Measurements from ENCODE around the gene RAB21.
"Not testable (repeated sequence)": the region's sequence is repeated elsewhere in the genome, so short reads cannot be mapped to it uniquely, and the experiment has no call there.

RAB21 gene

DNA sequence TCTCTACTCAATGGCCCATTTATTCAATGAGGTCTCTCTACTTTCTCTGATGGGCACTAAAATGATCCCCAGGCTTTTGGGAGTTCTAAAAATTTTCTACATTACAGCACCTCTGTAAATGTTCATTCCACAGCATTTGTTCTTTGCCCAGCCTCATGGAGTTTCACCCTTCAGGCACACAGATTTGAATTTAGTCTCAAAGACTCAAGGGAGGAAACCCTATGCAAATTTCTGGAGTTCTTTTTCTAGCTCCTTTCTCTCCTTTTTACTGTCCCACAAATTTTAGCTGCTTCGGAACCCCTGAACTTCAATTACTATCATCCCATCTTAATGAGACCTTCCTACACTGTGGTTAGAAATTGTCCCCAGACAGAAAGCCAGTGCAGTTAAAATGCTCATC is 17.5 kb upstream of the RAB21 start:
- CTCF ChIA-PET, result interaction anchor here (1.1 to 1.2 kb wide), 2 partner anchors 10 to 13 kb away, joined by 3 to 4 read pairs; no protein-coding TSS in a partner anchor
- Mint-ChIP-seq H3K4me1 (no peaks in the 10 kb centered on the region), H3K36me3 (no peaks in the 10 kb centered on the region), H3K27me3 (peaks cover 4% of the 10 kb centered on the region), H3K27ac (no peak overlapping the region), H3K4me3 (no peak overlapping the region), H3K9me3 (no peaks in the 10 kb centered on the region)
- DNase-seq, result no peak

- Mint-ChIP-seq H3K27ac (no peak overlapping the region), H3K9me3 (no peaks in the 10 kb centered on the region), H3K36me3 (no peaks in the 10 kb centered on the region), H3K4me1 (no peaks in the 10 kb centered on the region), H3K4me3 (no peak overlapping the region), H3K27me3 (peaks cover 17% of the 10 kb centered on the region)
- CTCF ChIA-PET, result no interaction called here
- DNase-seq, result no peak
Measured at GRCh38 chr12:71742998-71743397, 11.7 kb upstream of the RAB21 start.

- Mint-ChIP-seq H3K4me3 (no peak overlapping the region), H3K27me3 (peaks cover 33% of the 10 kb centered on the region), H3K36me3 (no peaks in the 10 kb centered on the region), H3K27ac (no peak overlapping the region), H3K4me1 (no peaks in the 10 kb centered on the region), H3K9me3 (no peaks in the 10 kb centered on the region)
- no peak for DNase-seq
- CTCF ChIA-PET, result interaction anchor here (1.1 to 4.8 kb wide), 4 partner anchors 59 to 330 kb away, joined by 3 to 26 read pairs (median 6); partner anchors contain the start of gene TMEM19
Measured at GRCh38 chr12:71744522-71745300, 10.0 kb upstream of the RAB21 start.

DNA sequence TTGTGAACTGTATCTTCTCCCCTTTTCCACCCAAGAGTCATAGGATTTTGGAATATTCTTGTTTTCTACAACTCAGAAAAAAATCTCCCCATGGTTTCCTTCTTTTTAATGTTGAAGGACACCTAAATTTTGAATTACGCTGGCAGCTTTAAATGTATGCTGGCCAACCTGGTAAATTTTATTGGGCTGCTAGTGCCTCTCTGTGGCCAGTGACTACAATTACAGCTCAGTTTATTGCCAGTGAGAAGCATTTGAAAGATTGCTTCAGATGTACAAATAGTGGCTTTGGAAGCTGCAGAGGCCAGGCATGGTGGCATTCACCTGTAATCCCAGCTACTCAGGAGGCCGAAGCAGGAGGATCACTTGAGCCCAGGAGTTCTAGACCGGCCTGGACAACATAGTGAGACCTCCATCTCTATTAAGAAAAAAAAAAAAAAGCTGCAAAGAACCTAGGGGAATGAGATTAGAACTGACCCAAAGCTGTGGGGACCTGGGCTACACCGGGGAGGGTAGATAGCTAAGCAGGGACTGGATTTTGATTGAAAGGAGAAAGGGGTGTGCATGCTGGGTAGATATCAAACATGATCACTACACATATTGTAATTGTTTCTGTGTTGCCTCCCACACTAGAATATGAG is 7.6 kb upstream of the RAB21 start:
- CTCF ChIA-PET, result interaction anchor here (0.6 to 4.8 kb wide), 31 partner anchors 9 to 1014 kb away, joined by 3 to 55 read pairs (median 4); partner anchors contain the start of genes THAP2, TMEM19 and ZFC3H1
- peak; percentile 61 for DNase-seq
- H3K4me3 Mint-ChIP-seq, result no peak overlapping the region

GRCh38 chr12:71748081-71748850 is 6.4 kb upstream of the RAB21 start:
- no peak for DNase-seq
- Mint-ChIP-seq H3K4me1 (no peaks in the 10 kb centered on the region), H3K4me3 (no peak overlapping the region), H3K27me3 (peaks cover 50% of the 10 kb centered on the region), H3K9me3 (no peaks in the 10 kb centered on the region), H3K27ac (no peak overlapping the region), H3K36me3 (no peaks in the 10 kb centered on the region)
- CTCF ChIA-PET, result interaction anchor here (0.6 to 4.8 kb wide), 16 partner anchors 14 to 1015 kb away, joined by 3 to 55 read pairs (median 5); partner anchors contain the start of genes THAP2, TMEM19 and ZFC3H1

More for the DNA sequence above, 7.6 kb upstream of the RAB21 start:
- H3K9me3 Mint-ChIP-seq, result no peaks in the 10 kb centered on the region
- peaks cover 47% of the 10 kb centered on the region for H3K27me3 Mint-ChIP-seq
- H3K36me3 Mint-ChIP-seq, result no peaks in the 10 kb centered on the region
- no peak overlapping the region for H3K27ac Mint-ChIP-seq
- no peaks in the 10 kb centered on the region for H3K4me1 Mint-ChIP-seq

DNA sequence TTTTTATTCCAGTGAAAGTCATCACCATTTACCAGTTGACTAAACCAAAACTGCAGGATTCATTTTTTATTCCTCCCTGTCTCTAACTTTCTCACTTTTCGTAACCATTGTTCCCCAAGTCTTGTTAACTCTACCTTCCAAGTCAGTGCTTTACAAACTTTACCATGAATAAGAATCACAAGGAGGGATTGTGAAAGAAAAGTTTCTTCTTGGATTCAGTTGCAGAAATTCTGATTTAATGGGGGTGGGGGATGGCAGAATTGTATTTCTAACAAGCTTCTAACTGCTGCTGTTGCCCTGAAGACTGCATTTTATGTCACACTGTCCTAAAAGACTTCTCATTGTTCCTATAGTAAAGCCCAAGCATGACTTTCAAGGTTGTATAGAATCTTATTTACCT is 5.0 kb upstream of the RAB21 start:
- Mint-ChIP-seq H3K27ac (no peak overlapping the region), H3K27me3 (peaks cover 53% of the 10 kb centered on the region), H3K4me3 (no peak overlapping the region), H3K4me1 (peaks cover 9% of the 10 kb centered on the region), H3K36me3 (no peaks in the 10 kb centered on the region), H3K9me3 (no peaks in the 10 kb centered on the region)
- no peak for DNase-seq
- CTCF ChIA-PET, result interaction anchor here (1.0 to 3.5 kb wide), 2 partner anchors 9 to 334 kb away, joined by 4 to 55 read pairs; no protein-coding TSS in a partner anchor

- peaks cover 18% of the 10 kb centered on the region for H3K36me3 Mint-ChIP-seq
- H3K27ac Mint-ChIP-seq, result no peak overlapping the region
- peaks cover 46% of the 10 kb centered on the region for H3K27me3 Mint-ChIP-seq
- no peak for DNase-seq
- no peak overlapping the region for H3K4me3 Mint-ChIP-seq
- H3K9me3 Mint-ChIP-seq, result no peaks in the 10 kb centered on the region
- CTCF ChIA-PET, result interaction anchor here (0.6 to 1.0 kb wide), 2 partner anchors 338 to 1742 kb away, joined by 3 read pairs; no protein-coding TSS in a partner anchor
- peaks cover 22% of the 10 kb centered on the region for H3K4me1 Mint-ChIP-seq
Measured at GRCh38 chr12:71752891-71753290, 1.8 kb upstream of the RAB21 start.

DNA sequence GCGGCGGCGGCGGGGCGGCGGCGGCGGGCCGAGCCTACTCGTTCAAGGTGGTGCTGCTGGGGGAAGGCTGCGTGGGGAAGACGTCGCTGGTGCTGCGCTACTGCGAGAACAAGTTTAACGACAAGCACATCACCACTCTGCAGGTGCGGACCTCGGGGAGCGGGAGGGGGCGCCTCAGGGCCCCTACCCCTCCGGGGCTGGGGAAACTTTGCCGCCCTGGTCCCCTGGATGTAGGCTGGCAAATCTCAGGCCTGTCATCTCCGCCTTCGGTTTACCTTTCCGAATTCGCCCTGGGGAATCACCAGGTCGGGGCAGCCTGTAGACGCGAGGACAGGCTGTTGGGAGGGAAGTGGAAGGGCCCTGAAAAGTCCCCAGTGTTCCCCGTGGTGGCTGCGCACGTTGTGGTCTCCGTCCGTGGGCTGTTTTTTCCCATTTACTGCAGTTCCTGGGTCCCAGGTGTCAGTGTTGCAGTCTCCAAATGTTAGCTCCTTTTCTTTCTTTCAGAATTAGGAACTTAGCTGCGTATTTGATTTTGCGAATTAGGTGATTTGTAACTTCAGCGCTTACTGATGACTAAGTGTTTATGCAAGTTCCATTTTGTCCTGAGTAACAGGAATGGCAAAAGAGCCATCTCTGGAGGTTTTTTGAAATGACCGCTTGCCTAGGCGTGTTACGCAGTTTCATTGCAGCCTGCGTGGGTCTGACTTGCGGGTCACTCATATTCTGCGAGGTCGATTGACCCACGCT is 656 bp downstream of the RAB21 start:
- H3K4me3 Mint-ChIP-seq, result peak overlapping the region; percentile 93
- no peak for DNase-seq
- CTCF ChIA-PET, result interaction anchor here (0.7 to 2.3 kb wide), 5 partner anchors 8 to 71 kb away, joined by 3 to 10 read pairs (median 3); partner anchors contain the start of gene TMEM19
- peaks cover 42% of the 10 kb centered on the region for H3K36me3 Mint-ChIP-seq
- H3K27ac Mint-ChIP-seq, result peak overlapping the region; percentile 98
- H3K4me1 Mint-ChIP-seq, result peaks cover 33% of the 10 kb centered on the region
- peaks cover 25% of the 10 kb centered on the region for H3K27me3 Mint-ChIP-seq
- H3K9me3 Mint-ChIP-seq, result peaks cover 20% of the 10 kb centered on the region

DNA sequence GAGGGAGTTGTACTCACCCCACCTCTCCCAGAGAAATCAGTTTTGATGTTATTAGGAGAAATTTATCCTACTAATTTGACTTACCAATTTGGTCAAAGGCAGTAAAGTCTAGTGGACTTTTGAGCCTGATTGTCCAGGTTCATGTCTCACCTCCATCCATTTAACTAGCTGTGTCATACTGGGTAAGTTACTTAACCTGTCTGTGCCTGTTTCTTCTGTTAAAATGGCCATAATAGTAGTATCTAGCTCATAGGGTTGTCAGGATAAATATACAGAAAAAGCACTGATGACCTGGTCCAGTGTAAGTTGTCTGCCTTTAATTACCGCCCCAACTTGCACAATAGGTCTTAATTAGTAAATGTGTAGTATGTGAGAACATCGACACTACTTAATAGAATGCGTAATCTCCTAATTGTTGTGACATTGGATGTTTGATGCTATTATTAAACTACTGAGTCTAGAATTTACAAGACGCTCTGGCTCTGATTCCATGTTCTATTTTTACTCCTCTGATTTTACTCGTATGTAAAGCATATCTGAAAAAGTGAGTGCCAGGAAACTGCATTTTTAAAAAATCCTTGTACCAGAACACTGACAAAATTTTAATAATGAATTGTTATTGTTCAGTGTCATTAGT is 1.5 kb downstream of the RAB21 start:
- Mint-ChIP-seq H3K9me3 (peaks cover 27% of the 10 kb centered on the region), H3K4me3 (peak overlapping the region; percentile 93), H3K36me3 (peaks cover 50% of the 10 kb centered on the region), H3K4me1 (peaks cover 37% of the 10 kb centered on the region), H3K27ac (peak overlapping the region; percentile 98), H3K27me3 (peaks cover 19% of the 10 kb centered on the region)
- DNase-seq, result no peak
- CTCF ChIA-PET, result interaction anchor here (0.7 to 2.3 kb wide), 4 partner anchors 9 to 72 kb away, joined by 3 to 10 read pairs (median 3); partner anchors contain the start of gene TMEM19

- CTCF ChIA-PET, result no interaction called here
- Mint-ChIP-seq H3K27ac (no peak overlapping the region), H3K4me3 (no peak overlapping the region), H3K9me3 (peaks cover 41% of the 10 kb centered on the region), H3K27me3 (no peaks in the 10 kb centered on the region), H3K4me1 (peaks cover 34% of the 10 kb centered on the region), H3K36me3 (peaks cover 65% of the 10 kb centered on the region)
- DNase-seq, result no peak
Measured at GRCh38 chr12:71759941-71760340, 5.3 kb downstream of the RAB21 start.

DNA sequence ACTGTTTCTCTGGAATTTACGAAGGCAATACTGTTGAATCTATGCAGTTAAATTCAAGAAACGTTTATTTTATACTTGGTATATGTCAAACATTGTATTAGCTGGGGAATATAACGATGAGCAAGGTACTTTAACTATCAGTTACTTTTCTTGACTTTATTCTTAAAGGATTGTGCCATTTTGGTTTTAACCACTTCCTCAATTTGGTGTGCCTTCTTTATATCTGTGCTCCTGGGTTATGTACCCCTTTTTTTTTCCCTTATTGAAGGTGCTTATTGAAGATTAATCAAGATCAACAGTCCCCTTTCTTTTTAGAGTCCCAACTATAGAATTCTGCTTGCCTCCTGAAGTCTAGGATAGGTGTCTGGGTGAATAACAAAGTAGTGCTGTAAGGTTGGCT is 5.8 kb downstream of the RAB21 start:
- Mint-ChIP-seq H3K4me3 (no peak overlapping the region), H3K4me1 (peaks cover 39% of the 10 kb centered on the region), H3K9me3 (peaks cover 44% of the 10 kb centered on the region), H3K27me3 (no peaks in the 10 kb centered on the region), H3K27ac (no peak overlapping the region), H3K36me3 (peaks cover 70% of the 10 kb centered on the region)
- no peak for DNase-seq
- CTCF ChIA-PET, result no interaction called here

DNA sequence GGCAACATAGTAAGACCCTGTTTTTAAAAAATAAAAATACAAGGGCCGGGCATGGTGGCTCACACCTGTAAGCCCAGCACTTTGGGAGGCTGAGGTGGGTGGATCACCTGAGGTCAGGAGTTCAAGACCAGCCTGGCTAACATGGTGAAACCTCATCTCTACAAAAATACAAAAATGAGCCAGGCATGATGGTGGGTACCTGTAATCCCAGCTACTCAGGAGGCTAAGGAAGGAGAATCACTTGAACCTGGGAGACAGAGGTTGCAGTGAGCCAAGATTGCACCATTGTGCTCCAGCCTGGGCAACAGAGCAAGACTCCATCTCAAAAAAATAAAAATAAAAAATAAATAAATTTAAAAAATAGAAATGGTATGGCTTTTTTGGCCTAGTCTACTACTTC is 6.7 kb downstream of the RAB21 start:
- H3K4me1 Mint-ChIP-seq, result peaks cover 35% of the 10 kb centered on the region
- CTCF ChIA-PET, H3K27me3 Mint-ChIP-seq: not testable (repeated sequence)

More for the DNA sequence above, 6.7 kb downstream of the RAB21 start:
- not testable (repeated sequence) for H3K27ac Mint-ChIP-seq, DNase-seq, H3K4me3 Mint-ChIP-seq
- Mint-ChIP-seq H3K9me3 (peaks cover 44% of the 10 kb centered on the region), H3K36me3 (peaks cover 67% of the 10 kb centered on the region)
